Activated CD4-positive, alpha-beta T cell treated with anti-CD3 and anti-CD28 coated beads, Interleukin-2, amount 50 U/mL, for 4 hours (primary cell): ENCODE measurements around the gene CCNY.
"Not testable (repeated sequence)": the region's sequence is repeated elsewhere in the genome, so short reads cannot be mapped to it uniquely, and the experiment has no call there.

Source experiments
- DNase-seq, 2 experiments: peaks; one replicate each; pipeline ENCODE4 v3.0.0-alpha.2; 2020

Gene CCNY

GRCh38 chr10:35336084-35336831 is at the start of gene CCNY:
CCNY (plus strand) TSS chr10:35336509; CDS start chr10:35337054, 545 bp downstream.
- DNase-seq: peak; percentile 78 to 80

- no peak for DNase-seq
These were observed 47.1 kb upstream of the CCNY start for GRCh38 chr10:35289198-35289597.

- no peak for DNase-seq
These were observed 41.8 kb upstream of the CCNY start for GRCh38 chr10:35294506-35294905.

- DNase-seq: no peak
These were observed 37.3 kb upstream of the CCNY start for GRCh38 chr10:35299016-35299415.

- no peak for DNase-seq
These were observed 36.1 kb upstream of the CCNY start for GRCh38 chr10:35300063-35300699.

GRCh38 chr10:35304649-35305048 is 31.7 kb upstream of the CCNY start:
- DNase-seq: no peak

GRCh38 chr10:35306852-35307251 is 29.5 kb upstream of the CCNY start:
- DNase-seq: no peak

GRCh38 chr10:35307297-35307696 is 29.0 kb upstream of the CCNY start:
- DNase-seq: no peak

- no peak for DNase-seq
These were observed 27.5 kb upstream of the CCNY start for GRCh38 chr10:35308809-35309208.

GRCh38 chr10:35314142-35314541 is 22.2 kb upstream of the CCNY start:
- DNase-seq: not testable (repeated sequence)

- DNase-seq: not testable (repeated sequence)
These were observed 21.1 kb upstream of the CCNY start for GRCh38 chr10:35315235-35315634.

GRCh38 chr10:35316218-35316967 is 19.9 kb upstream of the CCNY start:
- DNase-seq: no peak

GRCh38 chr10:35318551-35318950 is 17.8 kb upstream of the CCNY start:
- no peak for DNase-seq

- DNase-seq: no peak
These were observed 16.0 kb upstream of the CCNY start for GRCh38 chr10:35320341-35320740.

GRCh38 chr10:35322636-35323035 is 13.7 kb upstream of the CCNY start:
- no peak for DNase-seq

- DNase-seq: no peak
These were observed 12.1 kb upstream of the CCNY start for GRCh38 chr10:35324196-35324595.

GRCh38 chr10:35326466-35327235 is 9.7 kb upstream of the CCNY start:
- no peak for DNase-seq

- no peak for DNase-seq
These were observed 8.4 kb upstream of the CCNY start for GRCh38 chr10:35327790-35328403.

GRCh38 chr10:35328404-35329037 is 7.8 kb upstream of the CCNY start:
- no peak for DNase-seq

- no peak for DNase-seq
These were observed 6.8 kb upstream of the CCNY start for GRCh38 chr10:35329520-35329919.

- no peak for DNase-seq
These were observed 4.2 kb upstream of the CCNY start for GRCh38 chr10:35331894-35332640.
